HG03025 (cell line): ENCODE data around the gene LRRC4C.

Source experiments
- ATAC-seq: cut with Tn5 transposase; IDR thresholded peaks from one replicate; pipeline ENCODE4 v1.9.1; 2021; ENCODE audit warnings: mild to moderate bottlenecking, moderate library complexity; ENCODE audit not compliant: unreplicated experiment, low FRiP score

Gene LRRC4C

GRCh38 chr11:41459465-41460401 lies at the start of gene LRRC4C:
Gene LRRC4C (minus strand): TSS chr11:41459652.
- no peak for ATAC-seq

- no peak for ATAC-seq
Observed at GRCh38 chr11:41508121-41508520, 48.7 kb upstream of the LRRC4C start.

GRCh38 chr11:41499429-41499828 lies 40.0 kb upstream of the LRRC4C start:
- ATAC-seq, result no peak

GRCh38 chr11:41498726-41499125 lies 39.3 kb upstream of the LRRC4C start:
- ATAC-seq, result no peak

- ATAC-seq, result no peak
Observed at GRCh38 chr11:41497974-41498373, 38.5 kb upstream of the LRRC4C start.

- no peak for ATAC-seq
Observed at GRCh38 chr11:41494716-41495115, 35.3 kb upstream of the LRRC4C start.

GRCh38 chr11:41486424-41486823 lies 27.0 kb upstream of the LRRC4C start:
- ATAC-seq, result no peak

GRCh38 chr11:41483956-41484355 lies 24.5 kb upstream of the LRRC4C start:
- ATAC-seq, result no peak

GRCh38 chr11:41479179-41479578 lies 19.7 kb upstream of the LRRC4C start:
- no peak for ATAC-seq

- no peak for ATAC-seq
Observed at GRCh38 chr11:41461057-41461681, 1.7 kb upstream of the LRRC4C start.

- no peak for ATAC-seq
Observed at GRCh38 chr11:41458641-41459040, 811 bp downstream of the LRRC4C start.

- ATAC-seq, result no peak
Observed at GRCh38 chr11:41458154-41458553, 1.3 kb downstream of the LRRC4C start.

GRCh38 chr11:41457216-41458014 lies 2.0 kb downstream of the LRRC4C start:
- ATAC-seq, result no peak

- ATAC-seq, result no peak
Observed at GRCh38 chr11:41456269-41456668, 3.2 kb downstream of the LRRC4C start.

- no peak for ATAC-seq
Observed at GRCh38 chr11:41451011-41451410, 8.4 kb downstream of the LRRC4C start.

- no peak for ATAC-seq
Observed at GRCh38 chr11:41449483-41450050, 9.9 kb downstream of the LRRC4C start.

GRCh38 chr11:41446566-41446965 lies 12.9 kb downstream of the LRRC4C start:
- ATAC-seq, result no peak

- no peak for ATAC-seq
Observed at GRCh38 chr11:41446107-41446506, 13.3 kb downstream of the LRRC4C start.

GRCh38 chr11:41437006-41437490 lies 22.4 kb downstream of the LRRC4C start:
- no peak for ATAC-seq

- no peak for ATAC-seq
Observed at GRCh38 chr11:41435531-41435930, 23.9 kb downstream of the LRRC4C start.
